ENCODE measurements around the gene CLASP1. TPM values are rescaled to one million over a fixed set of nuclear protein-coding genes. Genes with fewer than 3 reads are reported as not detected.

CLASP1 gene
- total and polyA plus RNA-seq, 4 donors = 7.5 to 50.0 (median 21.9) TPM

- Histone ChIP-seq H3K9ac (ENCODE audit: low read depth in 1 of 2, low read length in 2 of 2) (no peak overlapping the region), H3K9me3 (ENCODE audit: control insufficient read depth in 4 of 4, low read length in 3 of 4) (no peaks in the 10 kb centered on the region), H3K27ac (ENCODE audit: low read depth in 1 of 2, low read length in 2 of 2) (no peak overlapping the region), H3K27me3 (ENCODE audit: control insufficient read depth in 4 of 4, insufficient read depth in 4 of 4, low read length in 3 of 4) (no peaks in the 10 kb centered on the region), H3K4me1 (ENCODE audit: control insufficient read depth in 4 of 4, insufficient read depth in 4 of 4, low read length in 3 of 4) (no peaks in the 10 kb centered on the region), H3K36me3 (ENCODE audit: control insufficient read depth in 4 of 4, insufficient read depth in 3 of 4, low read depth in 1 of 4, low read length in 3 of 4) (peaks cover 5 to 48% (median 28%) of the 10 kb centered on the region in 4 donors), H3K4me3 (ENCODE audit: low read depth in 1 of 3, low read length in 3 of 3) (no peak overlapping the region)
- TF ChIP-seq NR2F2 (IDR thresholded peaks at IDR 0.05) (no peak), HNF4G (IDR thresholded peaks at IDR 0.05) (no peak)
- no peak for DNase-seq (ENCODE audit: low spot score)
- WGBS = 91% methylated on average over 5 of the region's 5 CpGs
Observed at GRCh38 chr2:121390082-121390692, 259.1 kb downstream of the CLASP1 start.

- H3K9ac ChIP-seq (ENCODE audit: low read depth in 1 of 2, low read length in 2 of 2) = no peak overlapping the region
- WGBS = 96% methylated on average over 5 of the region's 5 CpGs
- no peak for DNase-seq (ENCODE audit: low spot score)
- no peak for TF ChIP-seq MAX (IDR thresholded peaks at IDR 0.05)
- no peak for TF ChIP-seq ZBTB33 (IDR thresholded peaks at IDR 0.05)
- TF ChIP-seq FOXA2 (IDR thresholded peaks at IDR 0.05) = no peak
- TF ChIP-seq JUND (IDR thresholded peaks at IDR 0.05) = no peak
- TF ChIP-seq FOXA1 (IDR thresholded peaks at IDR 0.05) = no peak
- peaks cover 4 to 44% (median 27%) of the 10 kb centered on the region in 4 donors for H3K36me3 ChIP-seq (ENCODE audit: control insufficient read depth in 4 of 4, insufficient read depth in 3 of 4, low read depth in 1 of 4, low read length in 3 of 4)
- H3K27me3 ChIP-seq (ENCODE audit: control insufficient read depth in 4 of 4, insufficient read depth in 4 of 4, low read length in 3 of 4) = no peaks in the 10 kb centered on the region
- H3K9me3 ChIP-seq (ENCODE audit: control insufficient read depth in 4 of 4, low read length in 3 of 4) = no peaks in the 10 kb centered on the region
- H3K4me3 ChIP-seq (ENCODE audit: low read depth in 1 of 3, low read length in 3 of 3) = no peak overlapping the region
- no peaks in the 10 kb centered on the region for H3K4me1 ChIP-seq (ENCODE audit: control insufficient read depth in 4 of 4, insufficient read depth in 4 of 4, low read length in 3 of 4)
- no peak overlapping the region for H3K27ac ChIP-seq (ENCODE audit: low read depth in 1 of 2, low read length in 2 of 2)
Observed at GRCh38 chr2:121388371-121388770, 260.9 kb downstream of the CLASP1 start.

GRCh38 chr2:121387591-121388325 lies 261.5 kb downstream of the CLASP1 start:
- Histone ChIP-seq H3K27me3 (ENCODE audit: control insufficient read depth in 4 of 4, insufficient read depth in 4 of 4, low read length in 3 of 4) (no peaks in the 10 kb centered on the region), H3K4me1 (ENCODE audit: control insufficient read depth in 4 of 4, insufficient read depth in 4 of 4, low read length in 3 of 4) (no peaks in the 10 kb centered on the region), H3K36me3 (ENCODE audit: control insufficient read depth in 4 of 4, insufficient read depth in 3 of 4, low read depth in 1 of 4, low read length in 3 of 4) (peaks cover 7 to 51% (median 31%) of the 10 kb centered on the region in 4 donors), H3K9me3 (ENCODE audit: control insufficient read depth in 4 of 4, low read length in 3 of 4) (no peaks in the 10 kb centered on the region), H3K9ac (ENCODE audit: low read depth in 1 of 2, low read length in 2 of 2) (no peak overlapping the region), H3K27ac (ENCODE audit: low read depth in 1 of 2, low read length in 2 of 2) (no peak overlapping the region), H3K4me3 (ENCODE audit: low read depth in 1 of 3, low read length in 3 of 3) (no peak overlapping the region)
- 86% methylated on average over 5 of the region's 5 CpGs for WGBS
- no peak for DNase-seq (ENCODE audit: low spot score)
- no peak for TF ChIP-seq CTCF (IDR thresholded peaks at IDR 0.05; ENCODE audit: low read depth, low read length, missing input control)
- no peak for TF ChIP-seq EGR1 (IDR thresholded peaks at IDR 0.05; ENCODE audit: low read depth in 2 of 2)
- no peak for TF ChIP-seq SP1 (IDR thresholded peaks at IDR 0.05)
